GM03348 (cell line): ENCODE measurements around the gene PLCB4.

Experiments
- DNase-seq: peaks from one replicate; pipeline ENCODE4 v3.0.0; 2012; ENCODE audit warnings: low spot score

The PLCB4 gene

DNA sequence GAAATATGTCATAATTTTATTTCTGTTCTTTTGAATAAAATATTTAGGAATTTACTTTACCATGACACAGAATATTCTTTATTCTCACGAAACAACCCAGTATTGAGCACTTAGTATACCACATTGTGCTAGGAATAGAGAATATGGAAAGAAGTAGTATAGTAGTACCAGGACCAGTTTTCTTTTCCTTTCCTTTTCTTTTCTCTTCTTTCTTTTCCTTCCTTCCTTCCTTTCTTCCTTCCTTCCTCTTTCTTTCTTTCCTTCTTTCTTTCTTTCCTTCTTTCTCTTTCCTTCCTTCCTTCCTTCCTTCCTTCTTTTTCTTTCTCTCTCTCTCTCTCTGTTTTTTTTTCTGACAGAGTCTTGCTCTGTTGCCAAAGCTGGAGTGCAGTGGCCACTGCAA lies 7.5 kb upstream of the PLCB4 start:
- DNase-seq = no peak

DNA sequence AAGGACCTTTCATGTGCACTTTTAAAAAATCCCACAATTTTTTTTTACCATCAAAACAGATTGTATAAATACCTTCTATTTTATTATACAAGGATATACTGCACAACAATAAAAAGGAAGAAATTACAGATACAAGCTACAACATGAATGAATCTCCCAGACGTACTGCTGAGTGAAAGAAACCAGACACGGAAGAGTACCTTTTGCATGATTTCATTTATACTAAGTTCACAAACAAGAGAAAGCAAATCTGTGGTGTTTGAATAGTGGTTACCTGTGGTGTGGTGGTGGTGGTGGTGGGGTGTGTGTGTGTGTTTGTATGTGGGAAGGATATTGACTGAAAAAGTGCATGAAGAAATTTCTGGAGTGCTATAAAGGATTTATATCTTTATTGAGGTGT lies 6.8 kb upstream of the PLCB4 start:
- no peak for DNase-seq

DNA sequence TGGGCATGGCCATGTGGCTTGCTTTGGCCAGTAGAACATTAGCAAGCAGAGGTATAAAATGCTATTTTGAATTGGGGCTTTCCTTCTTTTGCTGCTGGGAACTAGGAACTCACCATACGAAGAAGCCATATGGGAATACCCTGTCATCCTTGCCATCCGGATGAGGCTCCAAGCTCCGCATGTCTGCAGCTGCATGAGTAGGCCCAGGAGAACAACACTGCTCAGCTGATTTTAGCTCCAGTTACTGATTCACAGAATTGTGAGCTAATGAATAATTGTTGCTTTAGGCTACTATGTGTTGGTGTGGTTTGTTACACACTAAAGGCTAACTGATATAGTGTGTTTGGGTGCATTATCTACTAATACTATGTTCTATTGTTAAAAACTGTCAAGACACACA lies 2.7 kb upstream of the PLCB4 start:
- DNase-seq = no peak

DNA sequence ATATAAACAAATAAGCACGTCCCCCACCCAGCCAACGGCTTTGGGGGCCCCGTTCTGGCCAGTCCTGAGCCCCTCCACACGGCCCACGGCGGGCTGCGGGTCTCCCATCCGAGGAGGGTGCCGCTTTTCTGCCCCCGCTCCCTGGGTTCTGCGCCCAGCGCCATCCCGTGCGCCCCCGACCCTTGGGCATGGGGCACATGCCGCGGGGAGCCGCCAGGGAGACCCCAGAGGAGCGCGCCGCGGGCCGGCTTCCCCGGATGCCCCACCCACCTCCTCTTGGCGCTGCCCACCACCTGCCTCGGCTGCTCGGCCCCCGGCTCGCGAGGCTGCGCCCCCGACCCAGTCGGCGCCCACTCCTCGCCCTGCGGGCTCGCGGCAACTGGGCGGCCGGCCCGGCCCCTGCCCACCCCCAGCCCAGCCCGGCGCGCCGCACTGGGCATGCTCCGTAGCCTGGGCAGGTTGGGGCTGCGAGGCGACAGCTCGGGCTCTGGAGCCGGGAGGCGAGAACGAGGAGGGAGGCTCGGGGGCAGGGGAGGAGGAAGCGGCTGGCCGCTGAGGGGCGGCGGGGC lies 570 bp upstream of the PLCB4 start:
- DNase-seq = peak; percentile 86

DNA sequence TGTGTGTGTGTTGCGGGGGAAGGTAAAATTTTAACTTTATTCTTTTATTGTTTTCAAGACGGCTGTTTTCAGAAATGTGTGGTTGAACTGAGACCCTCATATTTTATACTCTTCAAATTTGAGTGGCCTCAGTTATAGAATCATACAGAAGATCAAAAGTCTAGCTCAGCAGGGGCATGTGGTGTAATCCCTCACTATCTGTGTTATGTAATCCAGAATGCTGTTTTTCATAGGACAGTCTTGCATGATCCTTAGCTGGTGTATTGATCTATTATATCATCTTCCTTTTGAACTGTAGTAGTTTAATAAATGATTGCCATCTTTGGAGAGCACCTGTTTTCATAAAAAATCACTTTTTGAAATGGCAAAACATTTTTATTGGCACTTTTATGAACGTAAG lies 1.4 kb downstream of the PLCB4 start:
- no peak for DNase-seq

DNA sequence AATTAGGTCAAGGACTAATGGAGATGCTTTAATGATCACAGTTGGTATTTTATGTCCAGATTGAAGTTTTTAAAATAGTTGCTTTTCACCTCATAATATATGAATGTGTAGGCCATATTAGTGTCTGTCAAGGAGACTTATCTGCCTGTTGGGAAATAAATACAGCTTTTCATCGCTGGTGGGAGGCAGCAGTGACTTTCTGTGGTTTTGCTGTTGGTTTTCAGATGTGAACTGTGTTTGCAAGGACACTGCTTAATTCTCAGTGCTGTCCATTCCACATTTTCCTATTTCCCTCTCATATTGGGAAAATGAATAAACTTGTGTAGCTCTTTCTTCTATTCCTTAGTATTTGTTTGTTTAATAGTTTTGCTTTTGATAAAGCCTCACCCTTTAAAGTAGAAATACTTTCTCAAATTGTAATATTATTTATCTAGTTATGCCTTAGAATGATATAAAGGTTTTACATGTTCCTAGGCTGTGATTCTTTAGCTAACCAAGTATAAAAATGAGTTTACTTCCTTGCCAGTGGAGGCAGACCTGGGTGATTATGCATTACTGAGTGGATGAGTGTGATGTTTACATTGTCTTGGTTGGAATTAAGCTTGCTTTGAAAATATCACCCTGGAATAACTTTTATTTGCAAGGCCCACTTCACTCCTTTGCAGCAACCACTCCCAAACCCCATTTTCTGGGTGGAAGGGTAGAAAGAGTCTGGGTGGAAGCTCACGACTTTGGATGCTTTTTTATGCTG lies 3.3 kb downstream of the PLCB4 start:
- DNase-seq = no peak

DNA sequence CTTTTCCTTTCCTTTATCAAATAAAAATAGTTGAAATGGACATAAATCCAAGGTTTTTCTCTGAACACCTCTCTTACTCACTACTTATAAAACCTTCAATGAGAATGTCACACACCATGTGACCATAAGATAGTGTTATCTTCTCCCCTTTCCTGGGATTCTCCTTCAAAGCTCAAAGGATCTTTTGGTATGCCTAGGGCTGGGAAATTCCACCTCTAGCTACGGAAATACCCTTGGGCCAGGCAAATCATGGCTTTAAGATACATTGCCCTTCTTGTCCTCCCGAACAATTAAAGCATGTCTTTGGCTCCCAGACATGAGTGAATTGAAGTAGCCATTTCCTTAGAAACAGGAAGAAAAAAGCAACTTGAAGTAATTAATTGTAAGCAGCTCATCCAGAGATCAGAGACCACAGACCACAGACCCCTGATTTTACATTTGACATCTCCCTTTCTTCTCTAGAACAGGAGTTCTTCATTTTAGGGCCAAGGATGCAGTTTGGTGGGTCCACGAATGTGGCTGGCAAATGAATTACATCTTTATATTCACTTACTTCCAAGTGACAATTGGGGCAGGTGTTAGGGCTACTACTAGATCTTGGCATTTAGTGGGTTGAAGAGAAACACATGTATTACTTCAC lies 4.1 kb downstream of the PLCB4 start:
- no peak for DNase-seq

DNA sequence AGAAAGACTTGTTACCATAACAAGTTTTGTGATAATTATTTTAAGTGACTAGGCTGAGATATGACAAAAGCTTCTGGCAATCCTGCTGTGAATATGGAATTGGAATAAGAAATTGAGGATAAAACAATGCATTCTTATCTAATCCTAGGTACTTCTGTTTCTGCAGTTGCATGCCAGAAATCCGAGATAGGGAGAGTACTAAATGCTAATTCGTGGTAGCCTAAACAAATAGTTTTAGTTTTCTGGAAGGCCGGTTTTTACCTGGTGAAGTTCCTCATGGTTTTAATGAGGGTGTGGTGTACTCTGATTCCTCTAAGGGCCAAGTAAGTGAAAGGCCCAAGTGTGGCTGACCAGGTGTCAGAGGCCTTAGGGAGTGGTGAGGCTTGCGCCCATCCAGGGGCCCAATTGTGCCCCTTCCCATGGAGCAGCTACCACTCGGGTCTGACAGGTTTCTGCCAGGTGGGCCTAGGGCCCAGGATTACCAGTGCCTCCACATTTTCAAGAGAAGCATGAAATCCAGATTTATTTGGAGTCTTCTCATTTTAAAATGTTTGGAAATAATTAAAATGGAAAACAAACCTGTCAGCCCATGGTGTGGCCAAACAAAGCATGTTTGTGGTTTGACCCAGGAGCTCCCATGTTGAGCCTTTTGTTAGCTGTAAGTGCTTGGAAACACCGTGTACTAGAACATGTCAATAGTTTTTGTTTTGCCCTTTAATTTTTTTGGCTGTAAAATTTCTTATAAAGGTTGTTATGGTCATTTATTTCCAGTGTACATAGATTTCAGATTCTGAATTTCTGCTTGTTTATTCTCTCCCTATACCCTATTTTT lies 6.6 kb downstream of the PLCB4 start:
- no peak for DNase-seq

DNA sequence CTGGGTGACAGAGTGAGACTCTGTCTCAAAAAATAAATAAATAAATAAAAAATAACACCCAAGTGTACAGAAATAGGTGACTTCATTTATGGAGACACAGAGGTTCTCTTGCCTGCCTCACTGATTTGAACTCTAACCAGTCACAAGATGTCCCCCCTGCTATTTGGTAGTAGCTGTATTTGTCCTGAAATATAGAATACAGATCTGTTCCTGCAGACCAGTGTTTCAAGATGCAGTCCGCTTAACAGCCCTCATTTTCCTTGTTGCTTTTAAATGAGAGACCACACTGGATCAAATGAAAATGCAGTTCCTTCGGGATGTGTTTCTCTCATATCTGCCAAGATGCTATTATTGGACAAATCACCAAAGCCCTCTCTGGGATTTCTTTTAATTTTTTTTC lies 7.6 kb downstream of the PLCB4 start:
- no peak for DNase-seq

DNA sequence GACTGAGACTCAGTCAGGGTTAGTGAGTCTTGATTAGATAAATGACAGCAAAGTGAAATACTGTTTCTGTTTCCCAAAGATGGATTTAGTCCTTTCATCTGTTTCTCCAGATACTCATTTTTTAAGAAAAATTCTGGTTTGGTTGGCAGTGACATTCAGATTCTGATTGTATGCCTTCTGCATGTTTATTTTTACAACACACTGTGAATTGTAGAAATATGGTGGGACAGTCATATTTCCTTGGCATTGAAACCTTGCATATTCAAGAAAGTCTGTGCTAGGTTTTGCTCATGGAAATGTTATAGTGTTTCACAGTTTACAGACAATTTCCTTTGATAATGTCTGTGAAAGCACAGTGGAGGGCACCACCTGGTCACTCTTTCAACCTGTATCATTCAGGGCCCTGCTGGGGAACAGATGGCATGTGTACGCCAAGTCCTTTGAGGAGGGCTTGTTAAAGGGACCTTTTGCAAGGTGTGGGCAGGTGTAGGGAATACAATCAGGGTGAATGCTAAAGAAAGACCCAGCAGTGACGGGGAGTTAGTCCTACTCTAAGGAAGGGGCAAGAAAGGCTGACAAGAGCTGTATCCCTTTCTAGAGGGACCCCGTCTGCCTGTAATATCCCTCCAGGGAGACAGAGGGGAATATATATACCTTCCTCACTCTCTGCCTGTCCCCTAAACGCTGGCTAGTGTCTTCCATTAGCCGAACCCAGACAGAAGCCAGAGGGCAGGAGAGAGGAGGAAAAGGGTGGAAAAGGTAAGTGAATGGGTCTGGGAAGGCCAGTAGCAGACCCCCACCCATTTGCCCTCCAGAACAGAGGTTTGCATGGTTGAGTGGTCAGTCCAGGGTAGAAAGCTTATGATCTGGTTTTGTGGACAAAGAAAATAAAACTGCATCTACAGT lies 10.2 kb downstream of the PLCB4 start:
- DNase-seq = no peak

DNA sequence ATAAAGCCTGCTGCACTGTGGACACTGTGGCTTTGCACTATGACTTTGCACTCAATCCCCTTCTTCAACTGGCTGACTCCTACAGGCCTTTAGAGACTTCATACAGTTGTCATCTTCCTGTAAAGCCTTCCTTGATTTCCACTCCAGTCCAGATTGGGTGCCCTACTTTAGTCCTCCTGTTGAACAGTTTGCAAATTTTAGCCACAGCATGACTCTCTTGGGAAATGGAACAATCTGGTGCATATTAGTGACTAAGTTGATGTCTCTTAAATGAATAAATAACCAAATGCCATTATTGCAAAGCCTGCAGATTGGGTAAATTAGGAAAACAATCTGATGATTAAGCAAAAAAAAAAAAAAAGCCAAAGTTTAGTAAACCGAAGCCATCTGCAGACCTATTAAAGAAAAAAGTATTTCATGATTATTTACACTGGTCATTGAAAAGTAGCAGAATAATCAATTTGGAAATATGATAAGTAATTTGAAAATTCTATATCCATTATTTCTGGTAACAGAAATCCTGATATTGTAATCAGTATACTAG lies 12.6 kb downstream of the PLCB4 start:
- DNase-seq = peak; percentile 34

DNA sequence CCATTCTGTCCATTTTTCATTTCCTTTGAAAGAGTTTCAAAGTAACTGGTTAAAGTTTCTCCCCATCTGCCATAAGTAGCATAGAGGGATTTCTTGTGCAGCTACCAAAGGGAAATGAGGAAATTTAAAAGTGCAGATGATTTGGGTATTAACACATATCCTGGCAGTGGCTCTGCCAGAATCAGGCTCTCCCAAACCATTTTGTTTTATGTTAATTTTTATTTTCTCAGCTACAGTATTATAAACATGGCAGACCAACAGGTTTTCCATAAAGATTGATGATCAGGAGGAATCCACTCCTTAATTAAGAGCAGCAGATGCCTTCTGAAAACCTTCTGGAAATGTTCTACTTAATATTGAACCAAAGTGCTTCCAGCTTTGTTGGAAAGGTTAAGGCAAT lies 13.9 kb downstream of the PLCB4 start:
- DNase-seq = no peak

DNA sequence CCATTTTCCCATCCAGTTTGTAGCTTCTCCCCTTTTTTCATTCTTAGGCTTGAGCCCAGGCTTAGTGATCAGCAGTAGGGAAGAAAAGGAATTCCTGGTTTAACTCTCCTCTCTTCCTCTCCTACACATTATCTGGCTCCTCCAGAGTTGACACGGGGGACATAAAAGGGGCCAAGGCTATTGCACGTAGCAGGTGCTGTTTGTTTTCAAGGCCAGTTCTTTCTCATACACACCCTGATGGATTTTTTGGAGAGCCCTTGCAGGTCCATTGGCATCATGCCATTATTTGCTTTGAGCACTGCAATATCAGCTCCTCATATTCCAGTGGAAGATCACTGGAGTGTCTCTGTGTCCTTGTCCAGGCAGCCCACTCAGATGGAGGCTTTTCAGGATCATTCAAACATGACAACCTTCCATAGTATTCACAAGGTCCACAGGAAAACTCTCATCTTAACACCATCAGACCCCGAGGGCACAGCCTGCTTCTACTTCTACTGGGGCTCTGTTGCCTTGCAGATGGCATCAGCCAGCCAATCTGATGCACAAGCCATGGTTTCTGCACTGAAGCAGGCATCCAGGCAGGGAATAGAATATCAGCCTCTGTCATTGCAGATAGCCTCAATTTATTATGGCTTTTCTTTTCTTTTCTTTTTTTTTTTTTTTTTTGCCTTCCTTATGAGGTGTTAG lies 18.8 kb downstream of the PLCB4 start:
- no peak for DNase-seq

DNA sequence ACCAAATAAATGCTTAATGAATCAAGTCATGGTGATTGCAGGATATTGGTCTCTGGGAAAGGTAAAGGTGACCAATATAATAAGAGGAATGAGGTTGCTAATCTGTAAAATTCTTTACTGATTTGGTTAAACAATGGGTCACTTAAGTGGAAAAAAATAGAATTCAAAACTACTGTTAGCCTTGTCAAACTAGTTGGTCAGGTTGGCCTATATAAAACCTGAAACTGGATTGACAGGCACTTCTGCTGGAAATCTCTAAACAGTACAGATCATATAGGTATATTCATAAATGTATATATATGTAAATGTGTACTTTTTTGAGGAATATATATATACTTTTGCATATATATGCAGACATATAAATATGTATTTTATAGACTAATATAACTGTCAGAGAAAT lies 19.7 kb downstream of the PLCB4 start:
- DNase-seq = no peak

DNA sequence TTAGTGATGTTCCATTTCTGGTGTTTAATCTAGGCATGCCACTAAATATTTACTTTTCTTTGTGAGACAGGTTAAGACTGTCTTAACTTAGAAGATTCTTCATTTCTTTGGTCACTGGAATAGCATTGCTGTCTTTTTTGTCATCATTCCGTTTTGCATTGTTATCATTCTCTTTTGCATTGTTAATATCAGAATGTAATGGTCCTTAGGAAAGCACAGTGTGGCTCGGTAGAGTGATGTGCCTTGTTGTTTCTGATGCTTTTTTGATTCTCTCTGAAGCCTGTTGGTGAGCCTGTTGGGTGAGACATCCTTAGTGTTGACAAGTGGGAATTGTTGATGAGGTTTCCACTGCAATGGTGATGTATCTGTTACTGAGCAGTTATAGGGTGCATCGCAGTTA lies 23.2 kb downstream of the PLCB4 start:
- no peak for DNase-seq

DNA sequence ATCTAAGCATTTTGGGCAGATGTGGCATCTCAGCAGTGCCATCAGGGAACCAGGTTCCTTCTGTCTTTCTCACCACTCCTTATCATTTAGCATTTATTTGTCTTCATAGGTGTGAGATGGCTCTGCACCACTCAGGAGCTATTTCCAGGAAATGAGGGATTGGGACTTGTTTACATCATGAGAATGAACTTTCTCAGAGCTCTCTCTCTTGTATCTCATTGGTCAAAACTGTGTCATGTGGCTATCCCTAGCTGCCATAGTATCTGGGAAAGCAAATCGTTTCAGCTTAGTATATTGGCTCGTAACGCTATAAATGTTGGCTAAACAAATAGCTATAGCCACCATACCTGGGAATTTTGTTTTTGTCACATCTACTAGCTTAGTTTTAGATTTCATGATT lies 23.8 kb downstream of the PLCB4 start:
- no peak for DNase-seq

DNA sequence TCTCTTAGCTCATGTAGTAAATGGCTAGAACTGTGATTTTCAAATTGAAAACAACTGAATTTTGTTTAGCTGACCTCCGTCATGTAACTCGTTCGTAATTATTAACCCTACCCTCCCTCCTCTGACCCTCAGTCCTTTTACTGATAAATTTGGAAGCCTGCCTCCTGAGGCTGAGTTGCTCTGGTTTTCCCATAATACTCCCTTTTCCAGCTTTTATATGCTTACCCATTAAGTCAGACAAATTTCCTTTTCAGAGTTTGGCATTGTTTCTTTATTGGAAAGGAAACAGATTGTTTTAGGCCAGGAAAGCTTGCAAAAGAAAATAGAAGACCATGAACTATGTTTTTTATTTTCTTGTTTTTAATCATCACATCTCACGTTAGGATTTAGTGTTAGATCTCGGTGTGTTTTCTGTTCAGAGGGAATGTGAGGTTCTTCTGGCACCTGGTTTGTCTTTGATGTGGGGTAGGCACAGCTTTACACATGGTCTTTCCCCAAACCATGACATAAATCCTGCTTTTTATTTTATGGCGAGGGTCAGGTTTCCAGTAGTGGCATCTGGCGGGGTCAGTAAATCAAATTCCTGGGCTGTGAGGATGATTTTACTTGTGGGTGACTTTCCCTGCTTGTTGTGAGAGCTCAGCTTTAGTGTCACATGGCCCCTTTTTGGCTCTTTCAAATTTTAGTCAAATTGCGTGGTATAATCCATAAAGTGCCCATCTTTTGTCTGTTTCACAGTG lies 24.5 kb downstream of the PLCB4 start:
- DNase-seq = no peak

DNA sequence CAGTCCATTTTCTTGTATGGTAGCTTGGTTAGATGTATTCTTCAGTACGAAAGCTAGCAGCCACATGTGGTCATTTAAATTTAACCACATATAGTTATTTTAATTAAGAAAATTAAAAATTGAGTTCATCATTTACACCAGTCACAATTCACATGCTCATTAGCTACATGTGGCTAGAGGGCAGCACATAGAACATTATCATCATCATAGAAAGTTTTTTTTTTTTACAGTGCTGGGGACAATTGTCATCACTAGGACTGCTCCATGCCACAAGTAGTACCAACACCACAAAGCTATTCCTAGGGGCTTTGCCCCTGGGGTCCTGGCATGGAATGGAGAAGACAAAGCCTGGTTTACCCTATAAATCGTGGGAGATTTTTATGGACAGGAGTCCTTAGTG lies 30.5 kb downstream of the PLCB4 start:
- no peak for DNase-seq

DNA sequence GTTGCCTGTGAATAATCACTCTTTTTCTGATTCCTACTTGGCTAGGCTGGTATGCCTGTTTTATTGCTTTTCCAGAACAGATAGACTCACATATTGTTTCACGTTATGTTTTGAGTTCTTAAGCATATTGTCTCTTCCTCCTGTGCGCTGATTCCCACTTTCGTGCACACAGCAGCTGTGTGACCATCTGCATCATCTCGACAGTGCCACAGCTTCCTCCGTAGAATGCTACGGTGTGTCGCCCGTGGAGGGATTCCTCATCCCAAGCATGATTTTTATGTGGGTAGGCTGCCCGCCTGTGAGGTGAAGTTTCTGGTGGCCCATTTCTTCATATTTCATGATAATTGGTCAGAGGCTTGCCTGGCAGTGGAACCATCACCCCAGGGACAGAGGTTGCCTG lies 31.8 kb downstream of the PLCB4 start:
- DNase-seq = no peak

DNA sequence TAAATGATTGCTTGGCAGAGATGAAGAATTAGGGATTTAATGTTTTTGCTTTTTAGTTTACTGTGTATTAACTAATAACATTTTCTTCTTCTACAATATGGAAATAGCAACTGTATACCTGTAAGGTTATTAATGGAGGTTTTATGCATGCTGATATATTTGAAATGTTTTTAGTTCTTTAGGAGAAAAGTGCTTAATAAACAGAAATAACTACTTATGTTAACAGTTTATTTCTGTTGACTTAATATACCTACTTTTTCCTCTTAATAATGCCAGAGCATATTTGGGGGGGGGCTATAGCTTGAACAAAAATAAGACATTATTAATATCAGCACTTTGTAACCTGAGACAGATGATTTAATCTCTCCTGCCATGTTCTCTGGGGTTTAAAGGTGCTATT lies 33.6 kb downstream of the PLCB4 start:
- no peak for DNase-seq
